GM19193 (cell line): ENCODE data around the gene LANCL2.

ENCODE experiments used
- POLR2A ChIP-seq: IDR thresholded peaks from 4 replicates; pipeline ENCODE4 v1.6.1; 2011; ENCODE audit not compliant: insufficient read depth, insufficient read length; ENCODE audit errors: extremely low read depth

LANCL2 gene

GRCh38 chr7:55476852-55477780, 112.0 kb downstream of the LANCL2 start:
- peak; percentile 11 for TF ChIP-seq POLR2A

- peak; percentile 7 for TF ChIP-seq POLR2A
These were observed 112.7 kb downstream of the LANCL2 start for GRCh38 chr7:55477781-55478374.

- no peak for TF ChIP-seq POLR2A
These were observed 113.6 kb downstream of the LANCL2 start for GRCh38 chr7:55478700-55479099.

- TF ChIP-seq POLR2A = no peak
These were observed 116.0 kb downstream of the LANCL2 start for GRCh38 chr7:55481155-55481554.

- TF ChIP-seq POLR2A = peak; percentile 20
These were observed 117.9 kb downstream of the LANCL2 start for GRCh38 chr7:55483046-55483445.
